PFSK-1 (cell line): ENCODE data around the gene TMEM129.

Experiments used
- FOXP2 ChIP-seq: optimal IDR thresholded peaks from 2 replicates; pipeline ENCODE3; 2011; ENCODE audit warnings: borderline replicate concordance, control low read depth, inconsistent platforms; ENCODE audit not compliant: insufficient read depth; ENCODE audit errors: extremely low read length, extremely low read depth
- POLR2AphosphoS5 ChIP-seq: IDR thresholded peaks from 2 replicates; pipeline ENCODE4 v1.6.1; 2012; ENCODE audit warnings: low read depth, mild to moderate bottlenecking, control low read depth, low read length, moderate library complexity
- REST ChIP-seq, 2 experiments: IDR thresholded peaks; 2 replicates each; pipeline versions ENCODE4 v1.6.1 to v1.8.0; 2011 to 2012; ENCODE audit warnings: low read depth in 2 of 2, low read length in 2 of 2, control low read depth in 1 of 2, inconsistent platforms in 1 of 2, mild to moderate bottlenecking in 1 of 2, moderate library complexity in 1 of 2; ENCODE audit not compliant: insufficient read depth in 1 of 2
- SIN3A ChIP-seq: IDR thresholded peaks from 2 replicates; pipeline ENCODE4 v1.6.1; 2012; ENCODE audit warnings: mild to moderate bottlenecking, low read length, moderate library complexity, borderline replicate concordance; ENCODE audit not compliant: insufficient read depth
- TAF1 ChIP-seq: IDR thresholded peaks from 2 replicates; pipeline ENCODE4 v1.6.1; 2012; ENCODE audit warnings: low read length, control low read depth, borderline replicate concordance; ENCODE audit not compliant: insufficient read depth

Gene TMEM129

GRCh38 chr4:1725521-1725920, 4.4 kb upstream of the TMEM129 start:
- TF ChIP-seq POLR2AphosphoS5: no peak
- TF ChIP-seq TAF1: no peak
- no peak for TF ChIP-seq SIN3A
- TF ChIP-seq FOXP2: no peak
- TF ChIP-seq REST (IDR thresholded peaks at IDR 0.05; ENCODE audit: insufficient read depth in 1 of 2, low read depth in 2 of 2, low read length in 2 of 2): no peak

GRCh38 chr4:1723131-1723801, 2.1 kb upstream of the TMEM129 start:
- no peak for TF ChIP-seq POLR2AphosphoS5
- TF ChIP-seq TAF1: no peak
- no peak for TF ChIP-seq FOXP2
- no peak for TF ChIP-seq SIN3A
- no peak for TF ChIP-seq REST (IDR thresholded peaks at IDR 0.05; ENCODE audit: insufficient read depth in 1 of 2, low read depth in 2 of 2, low read length in 2 of 2)

GRCh38 chr4:1722551-1723118, 1.5 kb upstream of the TMEM129 start:
- TF ChIP-seq REST (IDR thresholded peaks at IDR 0.05; ENCODE audit: insufficient read depth in 1 of 2, low read depth in 2 of 2, low read length in 2 of 2) (no peak), POLR2AphosphoS5 (no peak), FOXP2 (no peak), TAF1 (no peak), SIN3A (no peak)

- TF ChIP-seq TAF1 (no peak), FOXP2 (no peak), SIN3A (no peak), POLR2AphosphoS5 (0 out of 2 replicates have a peak, but pooled peaks have one; percentile 8), REST (IDR thresholded peaks at IDR 0.05; ENCODE audit: insufficient read depth in 1 of 2, low read depth in 2 of 2, low read length in 2 of 2) (no peak)
Observed at GRCh38 chr4:1721666-1722550, 785 bp upstream of the TMEM129 start.
